Psoas muscle (tissue), 8 donors: Measurements from ENCODE around the gene MBNL3. TPM values are rescaled to one million over a fixed set of nuclear protein-coding genes. Genes with fewer than 3 reads are reported as not detected.

Experiments
- ATAC-seq, 4 donors: fragments of 200-7000 bp; cut with Tn5 transposase; one replicate each; pipeline ENCODE4 v1.9.1; 2020; ENCODE audit warnings: moderate library complexity in 3 of 4, mild to moderate bottlenecking in 2 of 4
- DNase-seq, 2 donors: peaks; one replicate each; pipeline ENCODE4 v3.0.0-alpha.2; 2020
- H3K27ac ChIP-seq: fragments of 200-600 bp; one replicate; pipeline ENCODE4 v1.8.0; 2022
- H3K27me3 ChIP-seq, 3 donors: fragments of 200-600 bp in 1 of 3; one replicate each; pipeline versions ENCODE4 v1.6.1 to v1.8.0; 2013 to 2022; ENCODE audit warnings: low read length in 2 of 3, mild to moderate bottlenecking in 2 of 3, moderate library complexity in 1 of 3; ENCODE audit not compliant: insufficient read depth in 3 of 3
- H3K36me3 ChIP-seq, 2 donors: fragments of 200-600 bp in 1 of 2; one replicate each; pipeline versions ENCODE4 v1.6.1 to v1.8.0; 2013 to 2022; ENCODE audit warnings: low read depth in 1 of 2, mild to moderate bottlenecking in 1 of 2, moderate library complexity in 1 of 2; ENCODE audit not compliant: insufficient read depth in 1 of 2
- H3K4me1 ChIP-seq: fragments of 200-600 bp; one replicate; pipeline ENCODE4 v1.8.0; 2022
- H3K4me3 ChIP-seq: fragments of 200-600 bp; one replicate; pipeline ENCODE4 v1.8.0; 2022; ENCODE audit warnings: mild to moderate bottlenecking
- H3K9me3 ChIP-seq: fragments of 200-600 bp; one replicate; pipeline ENCODE4 v1.8.0; 2022
- CTCF ChIP-seq: fragments of 200-600 bp; IDR thresholded peaks from one replicate; pipeline ENCODE4 v1.8.0; 2022; ENCODE audit warnings: antibody characterized with exemption
- WGBS, 3 donors: extraction: QIAGEN DNeasy Blood & Tissue Kit; methylation state at CpG; one replicate each; pipeline versions ENCODE4 v1.1.6 to v1.1.7; 2013; 5-methylcytosine and 5-hydroxymethylcytosine counted together
- intact Hi-C, 2 donors: fragments of 100-400 bp; cut with DNase I; formaldehyde crosslinking; loops; one replicate each; pipeline versions ENCODE4 v1.11.0 to v1.14.2; 2022
- polyA plus RNA-seq, 3 donors: library from polyadenylated mRNA; stranded (reverse); fragments of 200-250 nt; gene quantifications; one replicate each; pipeline ENCODE4 v1.2.3, GENCODE V29; 2013
- total RNA-seq, 4 donors: library from RNA; stranded (reverse); fragmentation: NEBNext Ultra II Directional in 2 of 4; extraction: Animal tissue kit (Norgen Biotek cat#: 25700) in 2 of 4; gene quantifications; one replicate each; pipeline versions ENCODE4 v1.2.1 to v1.2.4, GENCODE V29; 2021 to 2023
- donor health status: healthy with polysubstance abuse.
- donor health status: DM: no; HTN: no; CAD: no; lungs with moderate emphysema.
- donor health status: Bipolar disorder and iron deficiency.
- donor health status: healthy.
- donor health status: DM: yes; HTN: yes; CAD: no.
- donor health status: DM: no; HTN: no; CAD: no.
- donor health status: DM: no; HTN: no; CAD: no.
- donor health status: DM: yes; HTN: yes; CAD: no.

MBNL3 gene
- total and polyA plus RNA-seq, 7 donors = 0.25 to 2.6 (median 2.2) TPM

- ATAC-seq (no peak), DNase-seq (no peak)
- H3K27ac ChIP-seq = no peak overlapping the region
- no peaks in the 10 kb centered on the region for H3K9me3 ChIP-seq
- 36 to 49% (median 43%) methylated on average over 1 of the region's 1 CpG for WGBS, 3 donors
- H3K36me3 ChIP-seq = no peaks in the 10 kb centered on the region
- peaks cover 6% of the 10 kb centered on the region for H3K4me1 ChIP-seq
- TF ChIP-seq CTCF = no peak
- intact Hi-C loops = no loop called here
- no peak overlapping the region for H3K4me3 ChIP-seq
- H3K27me3 ChIP-seq = peaks cover 0 to 3% (median 0%) of the 10 kb centered on the region in 3 donors
These were observed 93.8 kb downstream of the MBNL3 start for GRCh38 chrX:132395026-132395425.

GRCh38 chrX:132394591-132394990, 94.2 kb downstream of the MBNL3 start:
- H3K4me1 ChIP-seq = peaks cover 6% of the 10 kb centered on the region
- no peak for ATAC-seq
- no peaks in the 10 kb centered on the region for H3K36me3 ChIP-seq
- no peak for TF ChIP-seq CTCF
- no peaks in the 10 kb centered on the region for H3K9me3 ChIP-seq
- H3K27ac ChIP-seq = no peak overlapping the region
- no peak for DNase-seq
- intact Hi-C loops = no loop called here
- peaks cover 0 to 3% (median 0%) of the 10 kb centered on the region in 3 donors for H3K27me3 ChIP-seq
- no peak overlapping the region for H3K4me3 ChIP-seq

- intact Hi-C loops = no loop called here
- peak in 2 of 4 donors; percentile 32 to 66 for ATAC-seq
- Histone ChIP-seq H3K4me3 (no peak overlapping the region), H3K36me3 (no peaks in the 10 kb centered on the region), H3K27me3 (peaks cover 0 to 3% (median 0%) of the 10 kb centered on the region in 3 donors), H3K27ac (no peak overlapping the region), H3K4me1 (peaks cover 6% of the 10 kb centered on the region), H3K9me3 (no peaks in the 10 kb centered on the region)
- 38 to 40% (median 39%) methylated on average over 4 of the region's 4 CpGs for WGBS, 3 donors
- no peak for DNase-seq
- TF ChIP-seq CTCF = no peak
These were observed 94.8 kb downstream of the MBNL3 start for GRCh38 chrX:132393992-132394391.

GRCh38 chrX:132393485-132393884, 95.4 kb downstream of the MBNL3 start:
- Histone ChIP-seq H3K27me3 (peaks cover 0 to 3% (median 0%) of the 10 kb centered on the region in 3 donors), H3K36me3 (no peaks in the 10 kb centered on the region), H3K9me3 (no peaks in the 10 kb centered on the region), H3K27ac (no peak overlapping the region), H3K4me1 (peaks cover 6% of the 10 kb centered on the region), H3K4me3 (no peak overlapping the region)
- no peak for TF ChIP-seq CTCF
- WGBS, 3 donors = 68 to 95% (median 95%) methylated on average over 1 of the region's 1 CpG
- ATAC-seq = no peak
- no peak for DNase-seq
- intact Hi-C loops = no loop called here

- Histone ChIP-seq H3K9me3 (no peaks in the 10 kb centered on the region), H3K4me1 (peaks cover 6% of the 10 kb centered on the region), H3K27me3 (peaks cover 0 to 3% (median 0%) of the 10 kb centered on the region in 3 donors), H3K4me3 (no peak overlapping the region), H3K36me3 (no peaks in the 10 kb centered on the region), H3K27ac (no peak overlapping the region)
- no peak for TF ChIP-seq CTCF
- no peak for DNase-seq
- intact Hi-C loops = no loop called here
- ATAC-seq = no peak
These were observed 95.8 kb downstream of the MBNL3 start for GRCh38 chrX:132393085-132393484.
